NCI-H1694 (cell line): ENCODE measurements around the gene INSC.

Experiments
- DNase-seq: peaks from one replicate; lab custom pipeline; 2025; lab: John Stamatoyannopoulos, UW

Gene INSC

GRCh38 chr11:15108592-15109130, 6.1 kb upstream of the INSC start:
- DNase-seq = no peak

- no peak for DNase-seq
Measured at GRCh38 chr11:15109602-15110001, 5.1 kb upstream of the INSC start.

GRCh38 chr11:15111215-15111614, 3.5 kb upstream of the INSC start:
- no peak for DNase-seq

GRCh38 chr11:15112131-15112541, 2.6 kb upstream of the INSC start:
- DNase-seq = no peak

GRCh38 chr11:15113381-15113780, 1.3 kb upstream of the INSC start:
- no peak for DNase-seq

- DNase-seq = no peak
Measured at GRCh38 chr11:15115686-15116085, 963 bp downstream of the INSC start.

GRCh38 chr11:15117751-15118150, 3.0 kb downstream of the INSC start:
- no peak for DNase-seq

- DNase-seq = no peak
Measured at GRCh38 chr11:15118431-15118830, 3.7 kb downstream of the INSC start.

- DNase-seq = no peak
Measured at GRCh38 chr11:15119352-15119751, 4.6 kb downstream of the INSC start.

- DNase-seq = no peak
Measured at GRCh38 chr11:15119826-15120225, 5.1 kb downstream of the INSC start.

- DNase-seq = no peak
Measured at GRCh38 chr11:15123849-15124248, 9.1 kb downstream of the INSC start.

- no peak for DNase-seq
Measured at GRCh38 chr11:15124528-15124927, 9.8 kb downstream of the INSC start.

- DNase-seq = no peak
Measured at GRCh38 chr11:15127341-15127740, 12.6 kb downstream of the INSC start.

GRCh38 chr11:15128621-15129020, 13.9 kb downstream of the INSC start:
- DNase-seq = no peak

GRCh38 chr11:15136166-15136565, 21.4 kb downstream of the INSC start:
- no peak for DNase-seq

GRCh38 chr11:15139096-15139770, 24.5 kb downstream of the INSC start:
- no peak for DNase-seq

- no peak for DNase-seq
Measured at GRCh38 chr11:15139958-15140659, 25.4 kb downstream of the INSC start.

GRCh38 chr11:15141381-15141780, 26.7 kb downstream of the INSC start:
- no peak for DNase-seq

- no peak for DNase-seq
Measured at GRCh38 chr11:15142838-15143237, 28.1 kb downstream of the INSC start.

- DNase-seq = no peak
Measured at GRCh38 chr11:15143855-15144254, 29.1 kb downstream of the INSC start.

GRCh38 chr11:15144347-15144746, 29.6 kb downstream of the INSC start:
- DNase-seq = no peak

GRCh38 chr11:15145151-15145550, 30.4 kb downstream of the INSC start:
- no peak for DNase-seq

GRCh38 chr11:15145615-15146014, 30.9 kb downstream of the INSC start:
- no peak for DNase-seq
